GM10266 (cell line): ENCODE measurements around the gene DUSP9.
"Not testable (repeated sequence)": the region's sequence is repeated elsewhere in the genome, so short reads cannot be mapped to it uniquely, and the experiment has no call there.

Experiments
- DNase-seq: peaks from one replicate; pipeline ENCODE4 v3.0.0; 2012; ENCODE audit errors: extremely low spot score
- TF ChIP-seq, protein P1 (sequence below): IDR thresholded peaks from 2 replicates; pipeline ENCODE4 v1.5.1; 2012; ENCODE audit warnings: mild to moderate bottlenecking, low read depth; ENCODE audit not compliant: control insufficient read depth, insufficient read depth; ENCODE audit errors: missing control alignments

Gene DUSP9

DNA sequence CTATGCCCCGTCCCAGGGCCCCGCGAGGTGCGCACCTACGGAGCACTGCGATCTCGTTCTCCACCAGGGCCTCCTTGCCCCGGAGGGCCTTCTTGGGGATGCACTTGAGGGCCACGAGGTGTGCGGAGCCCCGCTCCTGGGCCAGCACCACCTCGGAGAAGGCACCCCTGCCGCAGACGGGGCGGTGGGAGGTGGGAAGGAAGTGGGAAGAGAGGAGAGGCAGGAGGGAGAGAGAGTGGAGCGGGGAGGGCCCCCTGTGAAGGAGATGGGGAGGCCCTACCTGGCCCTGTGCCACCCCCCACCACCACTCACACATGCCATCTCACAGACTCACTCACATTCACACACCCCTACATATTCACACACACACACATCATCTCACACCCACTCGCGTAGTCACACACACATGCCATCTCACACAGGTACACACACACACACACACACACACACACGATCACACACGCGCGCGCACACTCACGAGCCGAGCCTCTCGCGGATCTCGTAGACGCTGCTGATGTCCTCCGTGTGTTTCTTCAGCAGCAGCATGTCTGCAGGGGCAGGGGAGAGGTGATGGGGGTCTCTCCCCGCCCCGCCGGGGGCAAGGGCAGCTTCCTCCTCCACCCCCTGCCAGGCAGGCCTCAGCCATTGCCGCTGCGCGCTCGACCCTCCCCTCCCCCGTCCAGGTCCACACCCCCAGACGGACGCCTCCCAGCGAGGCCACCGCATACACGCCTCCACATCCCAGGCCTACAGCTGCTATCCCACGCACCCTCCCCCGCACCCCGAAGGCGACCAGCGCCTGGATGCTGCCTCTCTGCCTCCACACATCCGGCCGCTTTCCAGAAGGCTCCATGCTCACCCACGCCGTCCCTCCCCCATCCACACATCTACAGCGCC lies 25.8 kb downstream of the DUSP9 start:
- TF ChIP-seq, protein P1, sequence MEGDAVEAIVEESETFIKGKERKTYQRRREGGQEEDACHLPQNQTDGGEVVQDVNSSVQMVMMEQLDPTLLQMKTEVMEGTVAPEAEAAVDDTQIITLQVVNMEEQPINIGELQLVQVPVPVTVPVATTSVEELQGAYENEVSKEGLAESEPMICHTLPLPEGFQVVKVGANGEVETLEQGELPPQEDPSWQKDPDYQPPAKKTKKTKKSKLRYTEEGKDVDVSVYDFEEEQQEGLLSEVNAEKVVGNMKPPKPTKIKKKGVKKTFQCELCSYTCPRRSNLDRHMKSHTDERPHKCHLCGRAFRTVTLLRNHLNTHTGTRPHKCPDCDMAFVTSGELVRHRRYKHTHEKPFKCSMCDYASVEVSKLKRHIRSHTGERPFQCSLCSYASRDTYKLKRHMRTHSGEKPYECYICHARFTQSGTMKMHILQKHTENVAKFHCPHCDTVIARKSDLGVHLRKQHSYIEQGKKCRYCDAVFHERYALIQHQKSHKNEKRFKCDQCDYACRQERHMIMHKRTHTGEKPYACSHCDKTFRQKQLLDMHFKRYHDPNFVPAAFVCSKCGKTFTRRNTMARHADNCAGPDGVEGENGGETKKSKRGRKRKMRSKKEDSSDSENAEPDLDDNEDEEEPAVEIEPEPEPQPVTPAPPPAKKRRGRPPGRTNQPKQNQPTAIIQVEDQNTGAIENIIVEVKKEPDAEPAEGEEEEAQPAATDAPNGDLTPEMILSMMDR, result no peak
- no peak for DNase-seq

DNA sequence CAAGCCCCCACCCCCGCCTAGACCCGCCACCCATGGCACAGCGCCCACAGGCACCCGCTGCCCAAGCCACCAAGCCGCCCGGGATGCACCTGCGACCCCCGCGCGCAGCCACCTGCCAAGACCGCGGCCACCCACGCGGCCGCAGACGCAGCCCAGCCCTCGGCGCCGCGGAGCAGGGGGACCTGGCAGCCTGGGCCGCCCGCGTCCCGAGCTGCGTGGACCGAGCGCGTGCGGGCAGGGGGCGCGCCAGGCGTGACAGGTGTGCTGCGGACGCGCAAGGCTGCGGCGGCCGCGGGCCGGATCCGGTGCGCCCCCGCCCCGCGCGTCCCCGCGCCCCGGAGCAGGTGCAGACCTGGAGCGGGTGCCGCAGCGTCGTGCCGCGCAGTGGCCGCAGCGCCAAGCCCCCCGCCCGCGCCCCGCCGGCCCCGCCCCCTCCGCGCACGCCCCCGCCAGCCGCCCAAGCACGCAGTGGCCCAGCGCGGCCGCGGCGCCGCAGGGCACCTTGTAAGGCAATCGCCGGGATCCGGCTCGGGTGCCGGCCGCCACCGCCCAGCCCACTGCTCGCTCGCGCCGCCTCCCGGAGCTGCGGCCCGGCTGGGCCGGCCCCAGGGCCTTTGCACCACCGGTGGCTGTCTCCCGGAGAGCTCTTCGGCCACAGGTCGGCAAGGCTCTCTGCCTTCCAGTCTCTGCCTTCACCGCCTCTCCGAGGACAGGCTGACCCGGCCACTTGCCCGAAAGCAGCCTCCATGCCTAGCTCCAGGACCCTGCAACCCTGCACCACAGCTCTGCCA lies 26.6 kb downstream of the DUSP9 start, which contains the start of gene PNCK:
TSS of gene PNCK (minus strand) at position 386 of the 791 bp plus-strand sequence. CDS start 737 bp downstream, outside the sequence.
- DNase-seq, result no peak
- TF ChIP-seq, protein P1, result no peak

DNA sequence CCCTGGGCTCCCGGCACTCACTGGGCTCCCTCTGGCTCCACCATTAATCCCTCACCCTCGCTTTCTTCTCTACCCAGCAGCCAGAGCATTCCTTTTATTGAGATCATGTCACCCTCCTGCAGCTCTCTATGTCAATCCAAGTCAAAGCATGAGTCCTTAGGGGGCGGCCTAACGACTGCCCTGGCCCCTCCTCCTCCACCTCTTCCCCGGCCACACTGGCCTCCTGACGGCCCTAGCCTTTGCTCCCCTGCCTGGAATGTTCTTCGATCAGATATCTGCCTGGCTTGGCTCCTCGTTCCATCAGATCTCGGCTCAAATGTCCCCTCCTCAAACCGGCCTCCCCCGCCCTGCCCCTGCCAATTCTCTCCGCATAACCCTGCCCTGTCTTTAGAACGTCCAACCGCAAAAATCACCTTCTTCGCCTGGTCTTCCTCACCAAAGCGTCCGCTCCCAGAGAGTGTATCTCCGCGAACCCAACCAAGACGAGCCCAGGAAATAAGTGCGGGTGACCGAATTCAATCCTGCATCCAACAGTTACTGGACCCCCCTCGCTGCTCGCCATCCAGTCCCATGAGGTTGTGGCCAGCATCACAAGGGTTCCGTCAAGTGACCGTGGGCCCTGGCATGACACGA lies 27.3 kb downstream of the DUSP9 start:
- no peak for DNase-seq
- TF ChIP-seq, protein P1, result no peak

DNA sequence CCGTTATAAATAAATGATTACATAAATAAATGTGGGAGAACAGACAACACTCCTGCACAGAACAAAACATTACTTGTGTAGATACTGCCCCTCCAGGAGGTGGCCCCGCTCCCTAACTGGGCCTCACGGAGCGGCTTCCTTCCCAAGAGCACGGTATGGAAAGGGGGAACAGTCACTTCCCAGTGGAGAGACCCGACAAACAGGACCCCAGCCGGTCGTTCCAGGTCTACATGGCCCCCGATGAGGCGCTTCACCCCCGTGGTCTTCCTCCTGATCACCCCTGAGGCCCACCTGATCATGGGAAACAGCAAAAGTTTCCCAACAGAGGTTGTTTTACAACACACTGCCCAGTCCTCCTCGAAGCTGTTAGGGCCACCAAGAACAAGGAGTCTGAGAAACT lies 34.2 kb downstream of the DUSP9 start:
- TF ChIP-seq, protein P1, result no peak
- no peak for DNase-seq

DNA sequence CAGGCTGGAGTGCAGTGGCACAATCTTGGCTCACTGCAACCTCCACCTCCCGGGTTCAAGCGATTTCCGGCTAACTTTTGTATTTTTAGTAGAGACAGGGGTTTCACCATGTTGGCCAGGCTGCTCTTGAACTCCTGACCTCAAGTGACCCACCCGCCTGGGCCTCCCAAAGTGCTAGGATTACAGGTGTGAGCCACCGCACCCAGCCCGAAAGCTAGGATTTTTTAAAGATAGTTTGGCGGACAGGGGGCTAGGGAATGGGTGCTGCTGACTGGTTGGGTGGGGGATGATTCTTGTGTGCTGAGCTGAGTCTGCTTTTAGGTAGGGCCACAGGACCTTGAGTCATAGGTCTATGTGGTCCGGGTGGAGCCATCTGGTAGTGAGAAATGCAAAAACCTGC lies 36.5 kb downstream of the DUSP9 start:
- not testable (repeated sequence) for DNase-seq

DNA sequence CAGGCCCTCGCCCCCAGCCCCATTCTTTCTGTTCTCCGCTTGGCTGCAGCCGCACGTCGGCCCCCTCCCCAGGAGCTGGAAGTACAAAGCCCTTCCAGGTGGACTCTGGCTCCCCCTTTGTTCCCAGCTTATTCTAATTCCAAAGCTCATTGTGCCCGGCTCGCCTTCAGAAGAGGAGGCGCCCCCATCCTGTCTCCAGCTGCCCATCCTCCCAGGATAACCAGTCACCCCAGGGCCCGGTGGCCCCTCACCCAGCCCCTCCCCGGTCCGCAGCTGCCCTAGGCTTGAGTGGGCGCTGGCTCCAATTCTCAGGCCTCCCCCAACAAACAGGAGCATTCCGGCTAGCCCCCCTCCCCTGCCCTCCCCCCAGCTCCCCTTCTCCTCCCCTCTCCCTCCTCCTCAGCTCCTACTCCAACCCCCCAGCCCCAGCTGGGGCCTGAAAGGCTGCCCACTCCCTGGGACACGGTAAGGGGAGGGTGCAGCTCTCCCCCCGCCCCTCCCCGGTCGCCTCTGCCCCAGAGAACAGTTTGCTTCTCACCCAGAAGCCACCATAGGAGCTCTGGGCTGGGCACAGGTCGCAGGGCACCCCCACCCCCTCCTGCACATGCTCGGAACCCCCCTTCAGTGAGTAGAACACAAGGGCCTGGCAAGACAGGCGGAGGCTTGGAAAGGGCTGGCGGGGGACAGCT lies 37.6 kb downstream of the DUSP9 start:
- TF ChIP-seq, protein P1, result no peak
- no peak for DNase-seq

DNA sequence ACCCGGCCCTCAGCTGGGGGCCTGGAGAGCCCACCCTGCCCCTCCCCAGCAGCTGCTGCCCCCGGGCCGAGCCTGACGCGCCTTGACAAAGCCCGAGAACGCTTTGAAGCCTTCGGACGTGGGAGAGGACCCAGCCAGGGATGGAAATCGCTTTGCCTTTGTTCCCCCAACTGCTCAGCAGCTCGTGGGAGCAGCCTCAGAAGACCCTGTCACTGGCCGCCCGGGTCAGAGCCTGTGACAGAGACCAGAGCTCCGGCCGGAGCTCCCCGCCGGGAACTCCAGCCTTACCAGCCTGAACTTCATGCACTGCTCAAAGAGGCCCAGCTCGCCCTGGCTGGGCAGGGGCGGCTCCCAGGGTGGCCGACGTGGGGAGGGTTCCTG lies 38.1 kb downstream of the DUSP9 start:
- TF ChIP-seq, protein P1, result no peak
- DNase-seq, result no peak
